RPMI8226 (cell line): ENCODE measurements around the gene FARS2.
A peak's percentile ranks its signal among the peaks of the same experiment; 100 is the strongest.

ENCODE experiments used
- DNase-seq: peaks from one replicate; pipeline ENCODE4 v3.0.0-alpha.2; 2015

Gene FARS2

DNA sequence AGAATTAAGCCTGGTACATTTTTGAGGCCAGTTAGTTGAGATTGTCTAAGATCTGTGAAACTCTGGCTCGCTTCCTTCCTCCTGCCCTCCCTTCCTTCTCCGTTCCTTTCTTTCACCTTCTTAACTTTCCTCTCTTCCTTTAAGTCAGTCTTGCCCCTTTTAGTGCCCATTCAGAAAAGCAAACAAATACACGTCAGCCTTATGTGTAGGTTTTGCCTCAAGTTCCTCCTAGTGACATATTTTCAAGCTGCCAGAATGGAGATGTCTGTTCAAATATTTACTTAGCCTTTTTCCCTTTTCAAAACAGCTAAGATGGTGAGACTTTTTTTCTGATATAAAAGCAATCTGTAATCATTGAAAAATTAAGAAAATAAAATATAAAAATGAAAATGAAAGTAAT lies 178.4 kb downstream of the FARS2 start:
- no peak for DNase-seq

- DNase-seq, result no peak
These were observed 181.0 kb downstream of the FARS2 start for GRCh38 chr6:5442319-5442718.

GRCh38 chr6:5442916-5443315 lies 181.6 kb downstream of the FARS2 start:
- no peak for DNase-seq

DNA sequence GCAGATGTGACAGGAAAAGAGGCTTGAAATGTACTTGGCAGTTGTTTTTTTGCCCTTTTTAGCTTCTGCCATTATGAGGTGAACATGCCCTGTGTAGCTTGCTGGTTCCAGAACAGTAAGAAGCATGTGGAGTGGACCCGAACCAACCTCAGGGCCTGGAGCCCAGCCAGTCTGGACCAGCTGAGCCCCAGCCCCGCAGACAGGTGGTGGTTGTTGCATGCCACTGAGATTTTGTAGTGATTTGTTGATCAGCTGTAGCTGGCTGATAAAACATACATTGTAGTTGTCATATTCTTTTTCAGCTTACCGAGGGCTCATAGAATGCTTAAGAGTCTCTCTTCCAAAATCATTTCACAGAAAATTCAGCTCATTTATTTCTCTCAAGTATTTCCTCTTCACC lies 182.2 kb downstream of the FARS2 start:
- DNase-seq, result no peak

- no peak for DNase-seq
These were observed 185.2 kb downstream of the FARS2 start for GRCh38 chr6:5446362-5447075.

DNA sequence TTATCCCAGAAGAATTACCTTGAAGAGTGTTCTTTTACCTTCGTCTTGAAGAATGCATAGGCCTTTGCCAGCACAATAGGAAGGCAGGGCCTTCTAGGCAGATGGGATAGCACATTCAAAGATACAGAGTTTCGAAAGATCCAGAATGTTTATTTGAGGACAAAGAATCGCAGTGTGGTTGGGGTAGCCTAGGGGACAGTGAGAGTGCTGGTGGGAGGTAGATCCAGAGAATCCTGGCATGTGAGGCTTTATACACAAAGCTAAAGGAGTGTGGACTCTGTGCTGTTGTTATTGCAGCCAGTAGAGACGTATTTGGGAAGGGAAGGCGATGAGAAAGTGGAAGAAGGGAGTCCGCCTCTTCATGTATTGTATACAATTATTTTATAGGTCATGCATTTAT lies 186.6 kb downstream of the FARS2 start:
- DNase-seq, result no peak

DNA sequence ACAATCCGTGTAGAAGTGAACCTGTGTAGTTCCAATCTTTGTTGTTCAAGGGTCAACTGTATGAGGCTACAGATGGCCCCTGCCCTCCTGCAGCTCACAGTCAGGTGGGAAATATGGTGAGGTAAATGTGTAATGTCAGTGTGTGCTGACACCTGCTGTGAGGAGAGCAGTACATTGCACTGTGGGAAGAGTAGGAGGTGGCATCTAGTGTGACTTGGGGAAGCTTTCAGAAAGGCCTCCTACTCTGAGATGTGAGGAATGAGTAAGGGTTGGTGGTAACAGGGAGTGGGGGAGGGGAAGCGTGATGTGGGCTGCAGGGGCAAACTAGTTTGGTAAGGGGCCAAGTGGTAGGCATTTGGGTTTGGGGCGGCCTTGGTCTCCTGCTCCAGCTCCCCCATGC lies 188.8 kb downstream of the FARS2 start:
- no peak for DNase-seq

GRCh38 chr6:5453546-5453945 lies 192.2 kb downstream of the FARS2 start:
- DNase-seq, result no peak

- DNase-seq, result no peak
These were observed 193.8 kb downstream of the FARS2 start for GRCh38 chr6:5455142-5455541.

DNA sequence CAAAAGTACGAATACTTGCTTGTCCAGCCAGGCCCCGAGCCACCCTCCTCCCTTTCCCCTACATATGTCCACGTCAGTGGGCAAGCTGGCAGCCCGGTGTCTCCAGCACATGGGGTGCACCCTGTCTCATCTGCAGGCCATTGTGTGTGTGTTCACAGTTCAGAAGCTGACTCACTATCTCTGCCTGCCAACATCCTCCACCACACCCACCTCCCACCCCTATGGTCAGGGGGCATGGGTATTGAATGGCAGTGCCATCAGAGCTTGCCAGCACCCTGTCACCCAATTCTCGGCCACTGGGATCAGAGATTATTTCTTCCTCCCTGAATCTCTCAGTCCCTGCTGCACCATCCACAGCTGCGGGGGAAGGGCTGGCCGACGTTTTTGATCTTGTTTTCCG lies 195.7 kb downstream of the FARS2 start:
- DNase-seq, result no peak

- no peak for DNase-seq
These were observed 196.8 kb downstream of the FARS2 start for GRCh38 chr6:5457983-5458683.

- DNase-seq, result no peak
These were observed 198.0 kb downstream of the FARS2 start for GRCh38 chr6:5459346-5459745.

DNA sequence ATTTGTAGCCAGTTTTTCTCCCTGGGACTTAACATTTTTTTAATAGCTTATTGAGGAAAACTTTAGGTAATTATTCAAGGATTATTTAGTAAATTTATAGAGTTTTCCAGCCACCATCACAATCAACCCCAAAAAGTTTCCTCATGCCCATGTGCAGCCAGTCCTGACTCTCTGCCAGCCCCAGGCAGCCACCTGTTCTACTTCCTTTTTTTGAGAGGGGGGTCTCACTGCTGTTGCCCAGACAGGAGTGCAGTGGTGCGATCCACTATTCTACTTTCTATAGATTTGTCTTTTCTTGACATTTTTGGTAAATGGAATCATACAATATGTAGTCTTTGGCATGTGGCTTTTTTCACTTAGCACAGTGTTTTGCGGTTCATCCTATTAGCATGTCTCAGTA lies 200.1 kb downstream of the FARS2 start:
- no peak for DNase-seq

DNA sequence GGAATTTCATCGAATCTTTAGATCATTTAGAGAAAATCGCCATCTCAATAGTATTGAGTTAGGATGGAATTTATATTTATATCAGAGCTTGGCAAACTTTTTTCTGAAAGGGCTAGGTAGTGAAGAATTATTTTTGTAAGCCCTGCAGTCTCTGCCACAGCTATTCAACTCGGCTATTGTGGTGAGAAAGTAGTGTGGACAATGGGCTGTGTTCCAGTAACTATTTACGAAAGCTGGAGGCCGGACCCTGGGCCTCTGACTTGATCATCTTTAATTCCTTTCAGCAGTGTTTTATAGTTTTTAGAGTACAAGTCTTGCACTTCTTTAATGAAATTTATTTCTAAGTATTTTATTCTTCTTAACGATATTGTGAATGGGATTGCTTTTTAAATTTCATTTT lies 201.5 kb downstream of the FARS2 start:
- DNase-seq, result no peak

DNA sequence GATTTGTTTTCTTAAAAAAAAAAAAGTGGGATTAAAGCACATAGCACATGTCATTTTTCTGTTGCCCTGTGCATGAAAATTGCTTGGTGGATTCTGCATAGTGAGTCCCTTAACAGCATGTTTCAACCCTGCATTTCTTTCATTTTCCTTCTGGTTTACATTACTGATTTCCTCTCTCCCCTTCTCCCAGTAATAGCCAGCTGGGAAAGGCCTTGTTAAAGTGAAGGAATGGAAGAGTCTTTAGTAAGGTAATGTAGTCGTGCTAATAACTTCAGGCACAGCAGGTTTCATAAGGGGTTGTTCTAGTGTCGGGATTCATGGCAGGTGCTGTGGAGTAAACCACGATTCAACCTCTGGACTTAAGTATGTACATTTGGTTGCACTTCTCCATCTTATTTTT lies 202.4 kb downstream of the FARS2 start:
- DNase-seq, result no peak

DNA sequence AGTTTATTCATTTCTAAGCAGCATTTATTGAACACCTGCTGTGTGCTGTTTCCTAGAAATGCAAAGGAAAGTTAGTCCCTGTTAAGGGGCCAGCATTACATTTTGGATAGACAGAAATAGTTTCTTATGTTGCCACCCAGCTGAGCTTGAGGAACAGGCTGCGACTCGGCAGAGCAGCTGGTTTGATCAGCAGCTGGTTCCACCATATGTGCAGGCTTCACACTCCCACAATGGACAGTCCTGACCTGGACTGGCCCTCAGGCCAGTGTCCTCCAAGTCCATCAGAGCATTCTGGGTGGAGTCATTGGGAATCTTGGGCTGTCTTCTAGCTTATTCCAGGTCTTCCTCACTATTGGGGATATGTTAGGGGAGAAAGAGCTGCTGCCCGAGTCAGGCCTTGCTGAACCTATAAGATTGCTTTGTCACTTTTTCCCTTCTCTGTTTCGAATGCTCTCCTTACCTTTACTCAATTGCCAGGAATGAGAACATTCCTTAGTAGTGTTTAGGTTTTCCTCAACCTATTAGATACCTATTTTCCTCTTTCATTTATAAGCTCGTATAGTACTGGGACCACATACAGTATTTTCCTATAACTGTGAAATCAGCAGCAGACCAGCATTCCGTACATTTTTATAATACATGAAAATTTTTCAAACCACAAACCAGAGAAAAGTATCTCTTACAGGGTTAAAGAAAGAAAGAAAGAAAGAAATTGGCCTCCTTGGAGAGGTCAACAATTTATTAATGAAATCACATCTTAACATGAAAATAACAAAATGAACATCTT lies 203.0 kb downstream of the FARS2 start:
- no peak for DNase-seq

- peak; percentile 61 for DNase-seq
These were observed 205.2 kb downstream of the FARS2 start for GRCh38 chr6:5466281-5467136.

GRCh38 chr6:5468586-5468985 lies 207.3 kb downstream of the FARS2 start:
- no peak for DNase-seq

- no peak for DNase-seq
These were observed 208.0 kb downstream of the FARS2 start for GRCh38 chr6:5469101-5469846.

- DNase-seq, result peak; percentile 68
These were observed 209.7 kb downstream of the FARS2 start for GRCh38 chr6:5471044-5471443.

GRCh38 chr6:5471637-5472398 lies 210.5 kb downstream of the FARS2 start:
- no peak for DNase-seq
